Neural cell (in vitro differentiated cells): ENCODE results near the gene FNDC8.

ENCODE experiments used
- EZH2 ChIP-seq: fragments of 200-600, 300-800 bp; shearing (Covaris generic), sonication (generic); IDR thresholded peaks from 2 replicates; pipeline ENCODE4 v1.6.1; 2014; ENCODE audit warnings: antibody characterized with exemption, low read length, borderline replicate concordance, mild to moderate bottlenecking; ENCODE audit not compliant: insufficient read depth, poor library complexity, severe bottlenecking
- MXI1 ChIP-seq: fragments of 450-650 bp; conservative IDR thresholded peaks from 2 replicates; pipeline ENCODE4 v1.6.1; 2014; ENCODE audit warnings: antibody characterized with exemption, mild to moderate bottlenecking; ENCODE audit not compliant: poor library complexity, severe bottlenecking
- POLR2AphosphoS5 ChIP-seq: IDR thresholded peaks from 2 replicates; pipeline ENCODE4 v1.6.1; 2012
- TAF1 ChIP-seq: IDR thresholded peaks from 2 replicates; pipeline ENCODE4 v1.6.1; 2012; ENCODE audit warnings: low read depth
- TF ChIP-seq, protein P1 (sequence below): fragments of 450-650 bp; IDR thresholded peaks from 2 replicates; pipeline ENCODE4 v1.5.1; 2014; ENCODE audit warnings: antibody characterized with exemption, mild to moderate bottlenecking, moderate library complexity; ENCODE audit not compliant: poor library complexity, severe bottlenecking
- TF ChIP-seq, protein P2 (sequence below): IDR thresholded peaks from 2 replicates; pipeline ENCODE4 v1.6.1; 2012; ENCODE audit warnings: borderline replicate concordance

DNA sequence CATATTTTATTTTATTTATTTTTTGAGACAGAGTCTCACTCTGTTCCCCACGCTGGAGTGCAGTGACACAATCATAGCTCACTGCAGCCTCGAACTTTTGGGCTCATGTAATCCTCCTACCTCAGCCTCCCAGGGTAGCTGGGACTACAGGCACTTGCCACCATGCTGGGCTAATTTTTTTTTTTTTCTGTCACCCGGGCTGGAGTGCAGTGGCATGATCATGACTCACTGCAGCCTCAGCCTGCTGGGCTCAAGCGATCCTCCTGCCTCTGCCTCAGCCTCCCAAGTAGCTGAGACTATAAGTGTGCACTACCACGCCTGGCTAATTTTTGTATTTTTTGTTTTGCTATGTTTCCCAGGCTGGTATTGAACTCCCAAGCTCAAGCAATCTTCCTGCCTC is 43.3 kb downstream of the FNDC8 start:
- TF ChIP-seq, protein P1, sequence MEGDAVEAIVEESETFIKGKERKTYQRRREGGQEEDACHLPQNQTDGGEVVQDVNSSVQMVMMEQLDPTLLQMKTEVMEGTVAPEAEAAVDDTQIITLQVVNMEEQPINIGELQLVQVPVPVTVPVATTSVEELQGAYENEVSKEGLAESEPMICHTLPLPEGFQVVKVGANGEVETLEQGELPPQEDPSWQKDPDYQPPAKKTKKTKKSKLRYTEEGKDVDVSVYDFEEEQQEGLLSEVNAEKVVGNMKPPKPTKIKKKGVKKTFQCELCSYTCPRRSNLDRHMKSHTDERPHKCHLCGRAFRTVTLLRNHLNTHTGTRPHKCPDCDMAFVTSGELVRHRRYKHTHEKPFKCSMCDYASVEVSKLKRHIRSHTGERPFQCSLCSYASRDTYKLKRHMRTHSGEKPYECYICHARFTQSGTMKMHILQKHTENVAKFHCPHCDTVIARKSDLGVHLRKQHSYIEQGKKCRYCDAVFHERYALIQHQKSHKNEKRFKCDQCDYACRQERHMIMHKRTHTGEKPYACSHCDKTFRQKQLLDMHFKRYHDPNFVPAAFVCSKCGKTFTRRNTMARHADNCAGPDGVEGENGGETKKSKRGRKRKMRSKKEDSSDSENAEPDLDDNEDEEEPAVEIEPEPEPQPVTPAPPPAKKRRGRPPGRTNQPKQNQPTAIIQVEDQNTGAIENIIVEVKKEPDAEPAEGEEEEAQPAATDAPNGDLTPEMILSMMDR = no peak
- TF ChIP-seq POLR2AphosphoS5 = no peak
- TF ChIP-seq, protein P2, sequence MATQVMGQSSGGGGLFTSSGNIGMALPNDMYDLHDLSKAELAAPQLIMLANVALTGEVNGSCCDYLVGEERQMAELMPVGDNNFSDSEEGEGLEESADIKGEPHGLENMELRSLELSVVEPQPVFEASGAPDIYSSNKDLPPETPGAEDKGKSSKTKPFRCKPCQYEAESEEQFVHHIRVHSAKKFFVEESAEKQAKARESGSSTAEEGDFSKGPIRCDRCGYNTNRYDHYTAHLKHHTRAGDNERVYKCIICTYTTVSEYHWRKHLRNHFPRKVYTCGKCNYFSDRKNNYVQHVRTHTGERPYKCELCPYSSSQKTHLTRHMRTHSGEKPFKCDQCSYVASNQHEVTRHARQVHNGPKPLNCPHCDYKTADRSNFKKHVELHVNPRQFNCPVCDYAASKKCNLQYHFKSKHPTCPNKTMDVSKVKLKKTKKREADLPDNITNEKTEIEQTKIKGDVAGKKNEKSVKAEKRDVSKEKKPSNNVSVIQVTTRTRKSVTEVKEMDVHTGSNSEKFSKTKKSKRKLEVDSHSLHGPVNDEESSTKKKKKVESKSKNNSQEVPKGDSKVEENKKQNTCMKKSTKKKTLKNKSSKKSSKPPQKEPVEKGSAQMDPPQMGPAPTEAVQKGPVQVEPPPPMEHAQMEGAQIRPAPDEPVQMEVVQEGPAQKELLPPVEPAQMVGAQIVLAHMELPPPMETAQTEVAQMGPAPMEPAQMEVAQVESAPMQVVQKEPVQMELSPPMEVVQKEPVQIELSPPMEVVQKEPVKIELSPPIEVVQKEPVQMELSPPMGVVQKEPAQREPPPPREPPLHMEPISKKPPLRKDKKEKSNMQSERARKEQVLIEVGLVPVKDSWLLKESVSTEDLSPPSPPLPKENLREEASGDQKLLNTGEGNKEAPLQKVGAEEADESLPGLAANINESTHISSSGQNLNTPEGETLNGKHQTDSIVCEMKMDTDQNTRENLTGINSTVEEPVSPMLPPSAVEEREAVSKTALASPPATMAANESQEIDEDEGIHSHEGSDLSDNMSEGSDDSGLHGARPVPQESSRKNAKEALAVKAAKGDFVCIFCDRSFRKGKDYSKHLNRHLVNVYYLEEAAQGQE = no peak
- no peak for TF ChIP-seq TAF1
- no peak for TF ChIP-seq EZH2
- TF ChIP-seq MXI1 = no peak
